AG04449 (cell line): Measurements from ENCODE around the gene XIRP2.
A peak's percentile ranks its signal among the peaks of the same experiment; 100 is the strongest.

Experiments
- CTCF ChIA-PET: fragments of 350-600 bp; formaldehyde crosslinking; extraction: SDS; loops from one replicate; lab custom pipeline; 2021; ENCODE audit warnings: antibody characterized with exemption; lab: Yijun Ruan, JAX
- POLR2A ChIA-PET: fragments of 400-600, 350-600 bp; formaldehyde crosslinking; extraction: SDS; loops from one replicate; lab custom pipeline; 2020; ENCODE audit warnings: antibody characterized with exemption, inconsistent platforms; lab: Yijun Ruan, JAX
- DNase-seq: peaks from one replicate; pipeline ENCODE4 v3.0.0-alpha.2; 2010; ENCODE audit warnings: low read depth, low spot score
- H3K4me3 ChIP-seq: 2 replicates; pipeline ENCODE4 v1.5.1; 2011; ENCODE audit warnings: low read depth, mild to moderate bottlenecking, control low read depth, low read length
- TF ChIP-seq, protein P1 (sequence below): IDR thresholded peaks from one replicate; pipeline ENCODE4 v1.5.1; 2011; ENCODE audit warnings: mild to moderate bottlenecking, moderate library complexity, low read length, control low read depth, inconsistent platforms; ENCODE audit not compliant: insufficient read depth; ENCODE audit errors: missing control alignments

The XIRP2 gene

DNA sequence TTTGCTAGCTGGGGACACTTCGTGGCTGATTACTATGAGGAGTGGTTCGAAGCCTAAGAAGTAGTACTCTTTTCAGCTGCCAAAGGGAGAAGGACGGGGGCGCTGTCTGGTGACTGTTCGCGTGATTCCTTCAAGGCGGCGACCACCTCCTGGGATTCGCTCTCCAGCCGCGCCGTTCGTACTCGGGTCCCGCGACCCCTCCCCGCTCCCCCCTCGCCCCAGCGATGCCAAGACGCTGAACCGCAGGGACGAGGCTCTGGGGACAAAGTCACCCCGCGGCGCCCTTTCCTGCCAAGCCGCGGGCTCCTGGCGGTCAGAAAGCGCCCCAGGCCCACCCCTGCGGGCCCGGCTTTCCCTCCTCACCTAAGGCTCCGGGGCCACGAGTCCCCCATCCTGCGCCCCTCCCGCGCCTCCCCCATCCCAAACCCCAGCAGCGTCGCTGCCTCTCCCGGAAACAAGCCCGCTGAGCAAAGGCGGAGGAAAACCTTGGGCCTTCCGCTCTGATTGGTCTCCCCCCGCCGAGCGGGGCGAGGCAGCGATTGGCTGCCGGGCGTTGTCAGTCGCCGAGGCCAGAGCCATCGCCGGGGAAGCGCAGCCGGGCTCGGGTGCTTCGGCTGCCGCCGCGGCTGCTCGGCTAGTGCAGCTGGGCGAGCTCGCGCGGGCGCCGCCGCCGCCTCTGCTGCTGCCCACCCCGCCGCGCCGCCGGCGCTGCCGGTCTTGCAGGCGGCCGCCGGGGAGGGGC is 404.3 kb downstream of the XIRP2 start, which contains the start of gene B3GALT1:
TSS of gene B3GALT1 (plus strand) at position 572 of the 742 bp plus-strand sequence.
- H3K4me3 ChIP-seq, result peak within 1 kb of the TSS; percentile 68
- ChIA-PET CTCF (interaction anchor here (1.5 kb wide), 1 partner anchor 828 kb away, joined by 3 read pairs; no protein-coding TSS in a partner anchor), POLR2A (no interaction called here)
- TF ChIP-seq, protein P1, sequence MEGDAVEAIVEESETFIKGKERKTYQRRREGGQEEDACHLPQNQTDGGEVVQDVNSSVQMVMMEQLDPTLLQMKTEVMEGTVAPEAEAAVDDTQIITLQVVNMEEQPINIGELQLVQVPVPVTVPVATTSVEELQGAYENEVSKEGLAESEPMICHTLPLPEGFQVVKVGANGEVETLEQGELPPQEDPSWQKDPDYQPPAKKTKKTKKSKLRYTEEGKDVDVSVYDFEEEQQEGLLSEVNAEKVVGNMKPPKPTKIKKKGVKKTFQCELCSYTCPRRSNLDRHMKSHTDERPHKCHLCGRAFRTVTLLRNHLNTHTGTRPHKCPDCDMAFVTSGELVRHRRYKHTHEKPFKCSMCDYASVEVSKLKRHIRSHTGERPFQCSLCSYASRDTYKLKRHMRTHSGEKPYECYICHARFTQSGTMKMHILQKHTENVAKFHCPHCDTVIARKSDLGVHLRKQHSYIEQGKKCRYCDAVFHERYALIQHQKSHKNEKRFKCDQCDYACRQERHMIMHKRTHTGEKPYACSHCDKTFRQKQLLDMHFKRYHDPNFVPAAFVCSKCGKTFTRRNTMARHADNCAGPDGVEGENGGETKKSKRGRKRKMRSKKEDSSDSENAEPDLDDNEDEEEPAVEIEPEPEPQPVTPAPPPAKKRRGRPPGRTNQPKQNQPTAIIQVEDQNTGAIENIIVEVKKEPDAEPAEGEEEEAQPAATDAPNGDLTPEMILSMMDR, result peak; percentile 50
- DNase-seq, result peak; percentile 38

DNA sequence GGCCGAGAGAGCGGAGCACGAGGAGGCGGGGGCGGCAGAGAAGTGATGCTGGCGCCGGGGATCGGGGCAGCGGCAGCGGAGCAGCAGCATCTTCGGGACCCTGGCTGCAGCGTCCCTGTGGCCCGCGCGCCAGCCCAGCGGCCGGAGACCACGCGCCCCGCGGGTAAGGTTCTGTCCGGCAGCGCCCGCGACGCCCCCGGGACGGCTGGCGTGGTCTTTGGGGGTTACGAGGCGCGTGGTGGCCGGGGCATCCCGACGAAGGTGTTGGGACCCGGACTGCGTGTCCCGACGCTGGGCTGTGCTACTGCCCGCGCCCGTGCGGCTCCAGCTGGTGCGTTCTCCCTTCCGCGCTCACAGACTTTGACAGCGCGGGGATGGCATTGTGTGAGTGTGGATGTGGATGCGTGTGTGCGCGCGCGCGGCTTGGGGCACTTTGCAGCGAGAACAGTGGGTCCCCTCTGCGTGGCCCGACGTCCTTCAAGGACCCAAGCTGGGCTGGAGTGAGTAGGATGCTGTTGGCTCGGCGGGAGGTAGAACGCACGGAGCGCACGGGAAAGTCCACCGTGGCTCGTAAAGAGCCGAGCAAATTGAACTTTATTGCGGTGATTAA is 405.0 kb downstream of the XIRP2 start:
- CTCF ChIA-PET, result interaction anchor here (1.5 kb wide), 1 partner anchor 827 kb away, joined by 3 read pairs; no protein-coding TSS in a partner anchor
- H3K4me3 ChIP-seq, result peak overlapping the region; percentile 68
- POLR2A ChIA-PET, result no interaction called here
- TF ChIP-seq, protein P1, result no peak
- no peak for DNase-seq

DNA sequence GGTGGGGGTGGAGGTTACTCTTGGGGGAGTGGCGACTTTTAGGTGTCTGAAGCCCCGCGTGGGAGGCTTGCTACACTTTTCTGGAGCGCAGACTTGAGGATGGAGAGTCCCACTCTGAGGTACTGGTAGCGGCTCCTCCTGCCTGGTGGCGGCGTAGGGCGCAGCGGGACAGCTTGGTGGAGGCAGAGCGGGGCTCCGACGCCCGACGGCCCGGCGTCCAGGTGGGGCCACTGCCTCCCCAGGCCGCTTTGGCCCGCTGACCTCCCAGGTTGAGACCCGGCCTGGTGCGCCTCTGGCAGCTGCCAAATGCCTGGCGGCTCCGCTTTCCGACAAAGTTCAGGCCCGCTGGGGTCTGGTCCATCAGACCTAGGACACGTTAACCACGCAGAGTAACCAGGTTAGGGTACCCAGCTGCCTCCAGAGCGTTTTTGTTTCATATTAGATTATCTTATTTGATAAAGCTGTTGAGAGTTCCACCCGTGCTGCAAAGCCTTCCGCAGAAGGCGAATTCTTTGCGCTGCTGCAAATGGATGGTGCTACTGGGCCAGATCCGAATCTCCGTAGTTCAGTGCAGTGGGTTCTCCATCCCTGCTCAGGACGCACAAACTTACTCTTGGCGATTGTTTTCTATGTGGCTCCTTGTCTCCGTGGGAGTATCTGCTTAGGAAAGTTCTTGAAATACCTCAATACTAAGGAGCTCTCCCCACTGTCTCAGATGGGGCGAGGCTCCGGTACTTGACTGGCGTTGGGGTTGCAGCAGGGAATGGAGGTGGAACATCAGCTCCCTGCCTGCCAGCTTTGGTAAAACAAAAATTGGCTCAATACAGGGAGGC is 405.9 kb downstream of the XIRP2 start:
- peak overlapping the region; percentile 68 for H3K4me3 ChIP-seq
- CTCF ChIA-PET, result interaction anchor here (1.4 to 1.5 kb wide), 2 partner anchors 824 to 826 kb away, joined by 3 to 4 read pairs; no protein-coding TSS in a partner anchor
- POLR2A ChIA-PET, result no interaction called here
- TF ChIP-seq, protein P1, result no peak
- no peak for DNase-seq

GRCh38 chr2:167294776-167295140 is 406.5 kb downstream of the XIRP2 start:
- TF ChIP-seq, protein P1, result no peak
- no peak for DNase-seq
- H3K4me3 ChIP-seq, result peak overlapping the region; percentile 68
- POLR2A ChIA-PET, result no interaction called here
- CTCF ChIA-PET, result interaction anchor here (1.4 kb wide), 1 partner anchor 823 kb away, joined by 4 read pairs; no protein-coding TSS in a partner anchor

DNA sequence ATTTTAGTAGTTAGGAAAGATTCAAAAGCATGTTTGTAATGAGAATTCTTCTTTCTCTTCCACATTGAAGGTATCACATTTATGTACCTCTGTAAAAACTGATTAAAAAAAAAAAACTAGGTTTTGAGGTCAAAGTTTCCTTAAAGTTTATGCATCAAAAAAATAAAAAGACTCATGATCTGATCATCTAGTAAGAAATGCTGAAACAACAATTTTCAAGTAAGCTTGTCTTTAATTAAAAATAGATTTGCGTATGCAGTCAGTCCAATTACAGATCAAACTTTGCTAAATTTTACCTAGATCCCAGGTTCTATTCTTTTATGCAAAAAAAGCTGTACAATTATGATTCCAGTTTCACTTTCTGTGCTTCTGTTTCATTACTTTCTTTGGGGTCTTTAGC is 409.0 kb downstream of the XIRP2 start:
- ChIA-PET POLR2A (no interaction called here), CTCF (no interaction called here)
- DNase-seq, result no peak
- TF ChIP-seq, protein P1, result no peak
- H3K4me3 ChIP-seq, result no peak overlapping the region
